ENCODE results near the gene SIRT3. TPM values are rescaled to one million over a fixed set of nuclear protein-coding genes. Genes with fewer than 3 reads are reported as not detected.

The SIRT3 gene
- total RNA-seq, 3 donors from 2014 or later (not counting 1 experiment from before 2014, with no cell fraction given), result 20.1 to 24.2 (median 21.2) TPM

DNA sequence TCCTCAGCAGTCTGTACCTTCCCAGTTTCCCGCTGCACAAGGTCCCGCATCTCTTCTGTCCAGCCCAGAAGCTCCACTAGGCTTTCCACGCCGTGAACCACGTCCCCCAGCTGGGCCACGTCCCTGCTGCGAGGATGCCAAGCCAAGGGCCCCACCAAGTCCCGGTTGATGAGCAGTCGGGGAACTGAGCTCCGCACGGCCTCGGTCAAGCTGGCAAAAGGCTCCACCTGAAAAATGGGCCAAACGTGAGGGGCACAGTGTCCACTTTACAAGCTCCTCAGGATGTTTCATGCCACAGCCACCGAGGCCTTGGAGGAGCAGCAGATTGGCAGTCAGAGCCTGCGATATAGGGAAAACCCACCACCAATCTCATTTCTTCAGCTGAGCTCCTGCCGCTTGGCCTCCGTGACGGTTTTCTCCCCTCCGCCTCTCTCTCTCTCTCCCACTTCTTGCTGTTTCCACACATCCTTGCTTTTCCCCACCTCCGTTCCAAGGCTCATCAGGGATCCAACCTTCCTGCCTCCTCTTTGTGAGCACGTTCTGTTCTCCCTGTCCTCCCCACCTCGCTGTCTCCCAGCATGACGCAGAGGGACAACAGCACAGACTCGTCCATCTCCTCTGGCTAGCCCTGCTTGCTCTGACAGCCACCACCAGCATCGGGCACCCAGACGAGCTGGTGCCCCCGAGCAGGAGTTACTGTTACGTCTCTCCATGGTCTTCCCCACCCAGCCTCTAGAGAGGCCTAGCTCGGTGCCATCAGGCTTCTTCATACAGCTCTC, 17.1 kb downstream of the SIRT3 start:
- Mint-ChIP-seq H3K36me3 (peaks cover 7% of the 10 kb centered on the region), H3K27ac (no peak overlapping the region), H3K9me3 (no peaks in the 10 kb centered on the region), H3K4me1 (peaks cover 7 to 9% of the 10 kb centered on the region in 2 donors), H3K27me3 (ENCODE audit: low read depth in 2 of 2) (no peaks in the 10 kb centered on the region), H3K4me3 (no peak overlapping the region)
- 92% methylated on average over 29 of the region's 29 CpGs for WGBS (ENCODE audit: insufficient coverage)
- intact Hi-C loops (cut with micrococcal nuclease), result no loop called here
- peaks cover 26% of the 10 kb centered on the region for H3K36me3 ChIP-seq (ENCODE audit: control insufficient read depth, insufficient read depth, low read length)
- H3K4me1 ChIP-seq (ENCODE audit: control insufficient read depth, insufficient read depth, low read length), result no peaks in the 10 kb centered on the region
- no peak for DNase-seq
- no peak overlapping the region for H3K4me3 ChIP-seq (ENCODE audit: low read length)
- TF ChIP-seq CTCF (IDR thresholded peaks at IDR 0.05), result no peak
- H3K27ac ChIP-seq (ENCODE audit: low read length), result no peak overlapping the region
- H3K27me3 ChIP-seq (ENCODE audit: control insufficient read depth, insufficient read depth, low read length), result no peaks in the 10 kb centered on the region
- no peaks in the 10 kb centered on the region for H3K9me3 ChIP-seq (ENCODE audit: control insufficient read depth, insufficient read depth, low read length)
- no peak for ATAC-seq

DNA sequence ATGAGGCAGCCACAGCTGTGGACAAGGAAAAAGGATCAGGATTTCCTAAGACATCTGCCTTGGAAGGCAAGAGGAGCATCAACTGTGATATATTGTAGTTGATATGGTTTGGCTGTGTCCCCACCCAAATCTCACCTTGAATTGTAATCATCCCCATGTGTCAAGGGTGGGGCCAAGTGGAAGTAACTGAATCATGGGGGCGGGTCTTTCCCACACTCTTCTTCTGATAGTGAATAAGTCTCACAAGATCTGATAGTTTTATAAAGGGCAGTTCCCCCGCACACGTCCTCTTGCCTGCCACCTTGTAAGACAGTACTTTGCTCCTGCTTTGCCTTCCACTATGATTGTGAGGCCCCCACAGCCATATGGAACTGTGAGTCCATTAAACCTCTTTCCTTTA, 18.4 kb downstream of the SIRT3 start:
- peaks cover 36% of the 10 kb centered on the region for H3K36me3 ChIP-seq (ENCODE audit: control insufficient read depth, insufficient read depth, low read length)
- Mint-ChIP-seq H3K36me3 (peaks cover 4% of the 10 kb centered on the region), H3K9me3 (no peaks in the 10 kb centered on the region), H3K4me1 (peaks cover 7 to 14% of the 10 kb centered on the region in 2 donors), H3K27me3 (ENCODE audit: low read depth in 2 of 2) (no peaks in the 10 kb centered on the region), H3K27ac (no peak overlapping the region), H3K4me3 (no peak overlapping the region)
- 94% methylated on average over 3 of the region's 3 CpGs for WGBS (ENCODE audit: insufficient coverage)
- no peak overlapping the region for H3K27ac ChIP-seq (ENCODE audit: low read length)
- ATAC-seq (no peak), DNase-seq (no peak)
- H3K27me3 ChIP-seq (ENCODE audit: control insufficient read depth, insufficient read depth, low read length), result no peaks in the 10 kb centered on the region
- no peak for TF ChIP-seq CTCF (IDR thresholded peaks at IDR 0.05)
- H3K9me3 ChIP-seq (ENCODE audit: control insufficient read depth, insufficient read depth, low read length), result no peaks in the 10 kb centered on the region
- intact Hi-C loops (cut with micrococcal nuclease), result no loop called here
- no peak overlapping the region for H3K4me3 ChIP-seq (ENCODE audit: low read length)
- no peaks in the 10 kb centered on the region for H3K4me1 ChIP-seq (ENCODE audit: control insufficient read depth, insufficient read depth, low read length)

DNA sequence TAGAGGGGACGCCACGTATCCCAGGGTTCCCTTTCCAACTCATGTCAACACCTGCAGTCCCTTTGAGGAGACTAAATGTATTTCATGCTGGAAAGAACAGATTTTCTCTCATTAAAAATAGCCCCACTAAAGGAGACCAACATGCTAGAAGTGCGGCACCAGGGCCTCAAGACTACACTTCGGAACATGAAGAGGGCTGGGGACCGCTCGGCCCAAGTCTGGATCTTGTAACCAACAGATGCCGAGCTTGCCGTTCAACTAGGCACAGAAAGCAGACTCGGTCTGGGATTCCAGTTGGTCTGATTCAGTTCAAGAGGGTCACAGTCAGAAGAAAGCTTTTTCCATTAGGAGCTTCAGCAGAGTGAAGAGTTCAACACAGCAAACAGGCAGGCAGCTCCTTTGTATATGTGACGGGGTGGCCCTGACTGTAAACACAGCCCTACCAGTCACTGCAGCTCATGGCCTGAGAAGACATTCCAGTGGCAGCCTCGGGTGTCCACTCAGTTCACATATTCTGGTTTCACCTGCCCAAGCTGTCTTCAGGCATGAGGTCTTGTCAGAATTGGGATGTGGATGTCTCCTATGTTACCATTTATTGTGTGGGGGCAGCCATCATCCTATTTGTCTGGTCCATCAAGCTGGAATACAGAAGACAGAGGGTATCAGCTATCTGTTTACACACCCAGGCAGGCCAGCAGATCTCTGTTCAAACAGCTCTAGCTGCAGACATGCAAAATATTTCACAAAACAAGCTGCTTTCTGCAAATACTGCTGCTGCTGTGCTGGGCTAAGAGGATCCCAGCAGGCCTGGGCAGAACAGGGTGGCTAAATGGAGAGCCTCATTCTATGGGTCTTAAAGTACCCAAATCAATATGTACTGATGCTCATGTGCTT, 19.8 kb downstream of the SIRT3 start:
- no peaks in the 10 kb centered on the region for H3K36me3 Mint-ChIP-seq
- intact Hi-C loops (cut with micrococcal nuclease), result no loop called here

More for the DNA sequence above, 19.8 kb downstream of the SIRT3 start:
- ATAC-seq, result no peak
- Histone ChIP-seq H3K27ac (ENCODE audit: low read length) (no peak overlapping the region), H3K36me3 (ENCODE audit: control insufficient read depth, insufficient read depth, low read length) (peaks cover 48% of the 10 kb centered on the region), H3K27me3 (ENCODE audit: control insufficient read depth, insufficient read depth, low read length) (no peaks in the 10 kb centered on the region), H3K9me3 (ENCODE audit: control insufficient read depth, insufficient read depth, low read length) (no peaks in the 10 kb centered on the region), H3K4me1 (ENCODE audit: control insufficient read depth, insufficient read depth, low read length) (no peaks in the 10 kb centered on the region), H3K4me3 (ENCODE audit: low read length) (no peak overlapping the region)
- Mint-ChIP-seq H3K27me3 (ENCODE audit: low read depth in 2 of 2) (no peaks in the 10 kb centered on the region), H3K9me3 (no peaks in the 10 kb centered on the region), H3K4me1 (peaks cover 7 to 14% of the 10 kb centered on the region in 2 donors), H3K27ac (no peak overlapping the region), H3K4me3 (no peak overlapping the region)
- no peak for TF ChIP-seq CTCF (IDR thresholded peaks at IDR 0.05)
- no peak for DNase-seq
- WGBS (ENCODE audit: insufficient coverage), result 92% methylated on average over 11 of the region's 11 CpGs

All from natural killer cell (primary cell).